Measurements from ENCODE around the gene CSRP1. TPM values are rescaled to one million over a fixed set of nuclear protein-coding genes. Genes with fewer than 3 reads are reported as not detected.

CSRP1 gene
- total RNA-seq, 2 experiments from 2014 or later, result 46.4 to 89.8 TPM

DNA sequence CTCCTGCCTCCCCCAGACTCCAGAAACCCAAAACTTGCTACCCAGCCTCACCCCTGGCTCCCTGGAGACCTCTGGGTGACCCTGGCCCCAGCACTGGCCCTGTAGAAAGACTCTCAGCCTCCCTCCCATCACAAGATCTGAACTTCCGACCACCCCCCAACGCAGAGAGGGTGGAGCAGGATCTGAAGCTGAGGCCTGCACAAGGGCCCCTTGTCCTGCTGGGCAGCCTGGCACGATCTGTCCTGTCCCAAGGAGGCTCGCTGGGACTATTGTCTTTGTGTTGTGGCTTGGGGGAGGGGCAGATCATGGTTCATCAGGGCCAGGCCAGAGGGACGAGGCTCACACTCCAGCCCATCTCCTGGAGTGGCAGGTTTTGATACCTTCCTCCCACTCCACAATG lies 57.9 kb downstream of the CSRP1 start:
- H3K79me2 ChIP-seq (ENCODE audit: insufficient read depth, low read depth, low read length), result no peaks in the 10 kb centered on the region
- H3K36me3 ChIP-seq (ENCODE audit: insufficient read depth, low read length), result no peaks in the 10 kb centered on the region
- ChIA-PET CTCF (ENCODE audit: unreplicated experiment) (interaction anchor here (1.6 kb wide), 1 partner anchor 63 kb away, joined by 14 read pairs; no protein-coding TSS in a partner anchor), POLR2A (no interaction called here)
- BruUV-seq (replicated peaks), result no TSS peak
- TF ChIP-seq EZH2phosphoT487 (IDR thresholded peaks at IDR 0.05; ENCODE audit: borderline replicate concordance, low read depth, low read length) (no peak), CTCF (conservative IDR thresholded peaks at IDR 0.05; ENCODE audit: low read length) (no peak)
- H4K20me1 ChIP-seq (ENCODE audit: insufficient read depth, low read length), result no peaks in the 10 kb centered on the region
- no peaks in the 10 kb centered on the region for H3K9me3 ChIP-seq (ENCODE audit: low read length)
- intact Hi-C loops (cut with micrococcal nuclease; ENCODE audit: unreplicated experiment), result loop anchor here (1.0 kb wide), 2 partner anchors 33 to 64 kb away; no protein-coding TSS in a partner anchor
- no peaks in the 10 kb centered on the region for H3K9me2 ChIP-seq (ENCODE audit: insufficient read depth, low read length)
- H3K27ac ChIP-seq (ENCODE audit: low read depth, low read length, poor library complexity, severe bottlenecking), result peak overlapping the region; percentile 28
- peaks cover 45% of the 10 kb centered on the region for H3K4me1 ChIP-seq (ENCODE audit: insufficient read depth, low read length, poor library complexity, severe bottlenecking)
- H3K4me2 ChIP-seq (ENCODE audit: low read length), result peak overlapping the region; percentile 59
- peak overlapping the region; percentile 23 for H3K4me3 ChIP-seq (ENCODE audit: low read depth, low read length, poor library complexity, severe bottlenecking)
- no peak for DNase-seq (ENCODE audit: low spot score)
- H2AFZ ChIP-seq (ENCODE audit: low read length), result peak overlapping the region; percentile 75; the same call in 1 of the 2 replicates

DNA sequence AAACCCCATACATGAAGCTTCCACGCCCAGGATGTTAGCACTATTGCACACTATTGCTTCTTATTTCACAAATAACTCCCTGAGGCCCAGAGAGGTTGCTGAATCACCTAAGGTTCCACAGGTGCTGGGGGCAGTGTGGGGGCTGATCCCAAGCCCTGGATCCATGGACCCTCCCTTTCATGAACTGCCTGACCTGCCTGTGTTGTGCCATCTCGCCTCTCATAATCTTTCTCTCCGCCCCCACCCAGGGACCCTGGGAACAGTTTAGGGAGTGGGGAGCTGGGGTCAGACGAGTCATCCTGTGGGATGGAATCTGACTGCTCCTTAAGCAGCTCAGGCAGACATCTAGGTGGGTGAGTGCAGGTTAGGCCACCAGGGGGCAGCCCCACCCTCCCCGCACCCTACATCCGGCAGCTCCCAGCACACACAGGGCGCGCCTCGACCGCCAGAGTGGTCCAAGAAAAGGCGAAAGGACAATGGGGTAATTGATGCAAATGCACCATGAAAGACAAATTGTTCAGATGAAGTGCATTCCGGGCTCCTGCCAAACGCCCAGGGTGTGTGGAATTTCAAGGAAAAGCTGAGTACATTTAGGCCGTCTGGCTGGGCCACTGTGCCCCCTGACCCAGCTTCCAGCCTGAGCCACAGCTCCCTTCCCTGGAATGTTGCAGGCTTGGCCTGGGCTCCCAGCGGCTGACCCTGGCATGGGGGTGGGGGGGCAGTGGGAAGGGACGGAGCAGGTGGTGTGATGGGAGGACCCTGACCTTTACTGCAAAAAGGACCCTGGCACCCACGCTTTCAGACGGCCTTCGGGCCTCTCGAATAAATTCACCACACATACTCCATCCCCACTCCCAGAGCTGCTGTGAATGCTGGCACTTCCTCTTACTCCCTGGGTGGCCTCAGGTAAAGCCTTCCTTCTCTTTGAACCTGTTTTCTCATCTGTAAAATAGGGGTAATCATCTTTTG lies 58.7 kb downstream of the CSRP1 start:
- ChIA-PET POLR2A (interaction anchor here (0.7 to 1.3 kb wide), 4 partner anchors 31 to 372 kb away, joined by 3 to 6 read pairs (median 4); no protein-coding TSS in a partner anchor), CTCF (ENCODE audit: unreplicated experiment) (interaction anchor here (0.6 to 1.6 kb wide), 17 partner anchors 12 to 1482 kb away, joined by 3 to 14 read pairs (median 7); no protein-coding TSS in a partner anchor)
- BruUV-seq (replicated peaks), result no TSS peak
- TF ChIP-seq CTCF (conservative IDR thresholded peaks at IDR 0.05; ENCODE audit: low read length), result peak; percentile 92
- TF ChIP-seq EZH2phosphoT487 (IDR thresholded peaks at IDR 0.05; ENCODE audit: borderline replicate concordance, low read depth, low read length), result no peak
- peak; percentile 77 for DNase-seq (ENCODE audit: low spot score)
- peak overlapping the region; percentile 28 for H3K27ac ChIP-seq (ENCODE audit: low read depth, low read length, poor library complexity, severe bottlenecking)
- peak overlapping the region; percentile 23 for H3K4me3 ChIP-seq (ENCODE audit: low read depth, low read length, poor library complexity, severe bottlenecking)
- intact Hi-C loops (cut with micrococcal nuclease; ENCODE audit: unreplicated experiment), result loop anchor here (1.0 kb wide), 2 partner anchors 34 to 65 kb away; no protein-coding TSS in a partner anchor
- no peaks in the 10 kb centered on the region for H4K20me1 ChIP-seq (ENCODE audit: insufficient read depth, low read length)
- no peaks in the 10 kb centered on the region for H3K79me2 ChIP-seq (ENCODE audit: insufficient read depth, low read depth, low read length)
- H3K36me3 ChIP-seq (ENCODE audit: insufficient read depth, low read length), result no peaks in the 10 kb centered on the region
- H3K9me2 ChIP-seq (ENCODE audit: insufficient read depth, low read length), result no peaks in the 10 kb centered on the region
- H3K4me1 ChIP-seq (ENCODE audit: insufficient read depth, low read length, poor library complexity, severe bottlenecking), result peaks cover 43% of the 10 kb centered on the region
- peak overlapping the region; percentile 59 for H3K4me2 ChIP-seq (ENCODE audit: low read length)
- no peaks in the 10 kb centered on the region for H3K9me3 ChIP-seq (ENCODE audit: low read length)
- H2AFZ ChIP-seq (ENCODE audit: low read length), result peak overlapping the region; percentile 75
